ENCODE measurements around the gene ADAM12. TPM values are rescaled to one million over a fixed set of nuclear protein-coding genes. Genes with fewer than 3 reads are reported as not detected.

Gene ADAM12
- total and polyA plus RNA-seq, 10 donors, result 0.51 to 7.0 (median 1.0) TPM

GRCh38 chr10:126170371-126170770 is 217.9 kb downstream of the ADAM12 start:
- H3K4me1 ChIP-seq, result no peaks in the 10 kb centered on the region
- H3K27ac ChIP-seq, result no peak overlapping the region
- intact Hi-C loops (cut with DNase I; ENCODE audit: low total_unique reads), result no loop called here
- H3K36me3 ChIP-seq, result no peaks in the 10 kb centered on the region
- H3K4me3 ChIP-seq, result no peak overlapping the region
- peaks cover 0 to under 1% (median 0%) of the 10 kb centered on the region in 7 donors for H3K27me3 ChIP-seq (replicated peaks in 1 of 7)
- 69 to 87% (median 85%) methylated on average over 4 of the region's 4 CpGs for WGBS, 5 donors
- H3K9me3 ChIP-seq, result no peaks in the 10 kb centered on the region
- TF ChIP-seq, protein P1, sequence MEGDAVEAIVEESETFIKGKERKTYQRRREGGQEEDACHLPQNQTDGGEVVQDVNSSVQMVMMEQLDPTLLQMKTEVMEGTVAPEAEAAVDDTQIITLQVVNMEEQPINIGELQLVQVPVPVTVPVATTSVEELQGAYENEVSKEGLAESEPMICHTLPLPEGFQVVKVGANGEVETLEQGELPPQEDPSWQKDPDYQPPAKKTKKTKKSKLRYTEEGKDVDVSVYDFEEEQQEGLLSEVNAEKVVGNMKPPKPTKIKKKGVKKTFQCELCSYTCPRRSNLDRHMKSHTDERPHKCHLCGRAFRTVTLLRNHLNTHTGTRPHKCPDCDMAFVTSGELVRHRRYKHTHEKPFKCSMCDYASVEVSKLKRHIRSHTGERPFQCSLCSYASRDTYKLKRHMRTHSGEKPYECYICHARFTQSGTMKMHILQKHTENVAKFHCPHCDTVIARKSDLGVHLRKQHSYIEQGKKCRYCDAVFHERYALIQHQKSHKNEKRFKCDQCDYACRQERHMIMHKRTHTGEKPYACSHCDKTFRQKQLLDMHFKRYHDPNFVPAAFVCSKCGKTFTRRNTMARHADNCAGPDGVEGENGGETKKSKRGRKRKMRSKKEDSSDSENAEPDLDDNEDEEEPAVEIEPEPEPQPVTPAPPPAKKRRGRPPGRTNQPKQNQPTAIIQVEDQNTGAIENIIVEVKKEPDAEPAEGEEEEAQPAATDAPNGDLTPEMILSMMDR (IDR thresholded peaks at IDR 0.05 in 8 of 11, conservative IDR thresholded peaks at IDR 0.05 in 3 of 11), result no peak
- no peak for TF ChIP-seq POLR2AphosphoS5 (IDR thresholded peaks at IDR 0.05)
- no peak for TF ChIP-seq POLR2A (IDR thresholded peaks at IDR 0.05)
- no peak for DNase-seq

DNA sequence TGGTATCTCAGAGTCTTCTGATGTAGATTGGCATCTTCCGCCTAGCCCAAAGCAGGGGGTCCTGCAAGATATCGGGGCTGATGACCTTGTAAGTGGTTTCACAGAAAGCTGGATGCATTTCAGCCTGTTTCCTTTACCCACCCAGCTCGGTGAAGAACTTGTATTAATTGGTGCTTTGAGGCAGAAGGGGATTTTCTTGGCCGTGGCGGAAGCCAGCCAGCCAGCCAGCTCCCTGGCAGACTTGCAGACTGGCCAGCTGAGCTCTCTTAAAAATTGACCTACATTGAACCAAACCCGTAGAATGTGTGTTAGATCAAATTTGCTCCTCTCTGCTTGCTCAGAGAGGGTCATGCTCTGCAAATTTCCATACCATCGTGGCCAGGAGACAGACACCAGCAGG is 218.4 kb downstream of the ADAM12 start:
- intact Hi-C loops (cut with DNase I; ENCODE audit: low total_unique reads), result no loop called here
- Histone ChIP-seq H3K27me3 (replicated peaks in 1 of 7) (peaks cover 0 to 2% (median 0%) of the 10 kb centered on the region in 7 donors), H3K4me1 (no peaks in the 10 kb centered on the region), H3K4me3 (no peak overlapping the region), H3K9me3 (no peaks in the 10 kb centered on the region), H3K36me3 (no peaks in the 10 kb centered on the region), H3K27ac (no peak overlapping the region)
- WGBS, 5 donors, result 59 to 78% (median 73%) methylated on average over 7 of the region's 7 CpGs
- TF ChIP-seq, protein P1 (IDR thresholded peaks at IDR 0.05 in 8 of 11, conservative IDR thresholded peaks at IDR 0.05 in 3 of 11), result no peak
- TF ChIP-seq POLR2A (IDR thresholded peaks at IDR 0.05) (no peak), POLR2AphosphoS5 (IDR thresholded peaks at IDR 0.05) (no peak)
- DNase-seq, result no peak

GRCh38 chr10:126166797-126167196 is 221.5 kb downstream of the ADAM12 start:
- no peak overlapping the region for H3K4me3 ChIP-seq
- H3K27ac ChIP-seq, result no peak overlapping the region
- peaks cover 0 to 5% (median 0%) of the 10 kb centered on the region in 7 donors for H3K27me3 ChIP-seq (replicated peaks in 1 of 7)
- no peaks in the 10 kb centered on the region for H3K4me1 ChIP-seq
- no peak for TF ChIP-seq POLR2AphosphoS5 (IDR thresholded peaks at IDR 0.05)
- TF ChIP-seq POLR2A (IDR thresholded peaks at IDR 0.05), result no peak
- TF ChIP-seq, protein P1 (IDR thresholded peaks at IDR 0.05 in 8 of 11, conservative IDR thresholded peaks at IDR 0.05 in 3 of 11), result no peak
- H3K9me3 ChIP-seq, result peaks cover 0 to 4% (median 0%) of the 10 kb centered on the region in 8 donors
- no peaks in the 10 kb centered on the region for H3K36me3 ChIP-seq
- WGBS, 5 donors, result 84 to 91% (median 87%) methylated on average over 7 of the region's 7 CpGs
- intact Hi-C loops (cut with DNase I; ENCODE audit: low total_unique reads), result no loop called here
- DNase-seq, result no peak

DNA sequence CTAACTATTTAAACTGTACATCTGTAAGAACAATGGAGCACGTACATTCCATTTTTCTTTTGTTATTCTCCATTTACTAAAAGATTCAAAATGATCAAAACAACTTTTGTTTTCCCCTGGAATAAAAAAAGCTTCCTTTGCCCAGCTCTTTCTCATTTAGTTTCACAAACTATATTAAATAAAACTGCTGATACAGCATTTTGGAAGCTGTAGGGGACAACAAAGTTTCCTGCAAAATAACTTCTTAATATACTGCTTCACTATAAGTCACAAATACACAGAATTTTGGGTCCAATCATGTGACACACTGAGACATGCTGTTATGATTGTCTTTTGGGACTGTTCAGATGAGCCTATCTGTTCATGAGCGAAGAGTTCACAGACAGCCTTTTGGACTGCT is 222.4 kb downstream of the ADAM12 start:
- no peak for DNase-seq
- peaks cover 0 to 4% (median 0%) of the 10 kb centered on the region in 8 donors for H3K9me3 ChIP-seq
- TF ChIP-seq POLR2A (IDR thresholded peaks at IDR 0.05) (no peak), POLR2AphosphoS5 (IDR thresholded peaks at IDR 0.05) (no peak)
- TF ChIP-seq, protein P1 (IDR thresholded peaks at IDR 0.05 in 8 of 11, conservative IDR thresholded peaks at IDR 0.05 in 3 of 11), result no peak
- H3K36me3 ChIP-seq, result no peaks in the 10 kb centered on the region
- peaks cover 0 to 5% (median 0%) of the 10 kb centered on the region in 7 donors for H3K27me3 ChIP-seq (replicated peaks in 1 of 7)
- no peak overlapping the region for H3K4me3 ChIP-seq
- H3K4me1 ChIP-seq, result no peaks in the 10 kb centered on the region
- 85 to 92% (median 85%) methylated on average over 2 of the region's 2 CpGs for WGBS, 5 donors
- no peak overlapping the region for H3K27ac ChIP-seq
- intact Hi-C loops (cut with DNase I; ENCODE audit: low total_unique reads), result no loop called here

All from spleen (tissue), 11 donors.